ENCODE data around the gene SNRNP25.
"Not testable (repeated sequence)": the region's sequence is repeated elsewhere in the genome, so short reads cannot be mapped to it uniquely, and the experiment has no call there.

SNRNP25 gene

GRCh38 chr16:42069-42457 lies 11.6 kb upstream of the SNRNP25 start:
- no peak for DNase-seq

GRCh38 chr16:42691-43090 lies 10.9 kb upstream of the SNRNP25 start:
- DNase-seq = no peak

GRCh38 chr16:43294-43693 lies 10.3 kb upstream of the SNRNP25 start:
- DNase-seq = no peak

GRCh38 chr16:44655-45054 lies 9.0 kb upstream of the SNRNP25 start:
- DNase-seq = no peak

- DNase-seq = no peak
These were observed 8.2 kb upstream of the SNRNP25 start for GRCh38 chr16:45454-45853.

GRCh38 chr16:46510-46909 lies 7.1 kb upstream of the SNRNP25 start:
- not testable (repeated sequence) for DNase-seq

GRCh38 chr16:47234-47633 lies 6.4 kb upstream of the SNRNP25 start:
- no peak for DNase-seq

GRCh38 chr16:50769-51591 lies 2.6 kb upstream of the SNRNP25 start:
- DNase-seq = no peak

- no peak for DNase-seq
These were observed 581 bp downstream of the SNRNP25 start for GRCh38 chr16:54237-54581.

- no peak for DNase-seq
These were observed 2.0 kb downstream of the SNRNP25 start for GRCh38 chr16:55571-56136.

GRCh38 chr16:56231-56927 lies 2.8 kb downstream of the SNRNP25 start:
- no peak for DNase-seq

GRCh38 chr16:57711-58110 lies 4.1 kb downstream of the SNRNP25 start:
- DNase-seq = no peak

GRCh38 chr16:58491-59439 lies 5.1 kb downstream of the SNRNP25 start:
- DNase-seq = no peak

GRCh38 chr16:59440-60059 lies 5.9 kb downstream of the SNRNP25 start:
- no peak for DNase-seq

GRCh38 chr16:60166-60565 lies 6.5 kb downstream of the SNRNP25 start:
- DNase-seq = no peak

GRCh38 chr16:60929-61878 lies 7.6 kb downstream of the SNRNP25 start:
- DNase-seq = no peak

GRCh38 chr16:61879-62281 lies 8.3 kb downstream of the SNRNP25 start:
- no peak for DNase-seq

GRCh38 chr16:62283-62967 lies 8.8 kb downstream of the SNRNP25 start:
- DNase-seq = no peak

- no peak for DNase-seq
These were observed 9.4 kb downstream of the SNRNP25 start for GRCh38 chr16:62968-63391.

- no peak for DNase-seq
These were observed 9.8 kb downstream of the SNRNP25 start for GRCh38 chr16:63466-63865.

Measured in retina (tissue), 1 donor.